Subcutaneous adipose tissue (tissue), 4 donors: ENCODE measurements around the gene CCND3. TPM values are rescaled to one million over a fixed set of nuclear protein-coding genes. Genes with fewer than 3 reads are reported as not detected.

Source experiments
- small RNA-seq: library from RNA; depleted of rRNA; stranded (forward); fragments of <200 nt; gene quantifications from one replicate; pipeline ENCODE3, GENCODE V24; 2016
- total RNA-seq, 4 donors: library from RNA; depleted of rRNA; stranded (reverse); fragments of >200 nt; gene quantifications; one replicate each; pipeline ENCODE4 v1.1.0, GENCODE V29; 2016
- TF ChIP-seq, protein P1 (sequence below): fragments of 450-650 bp; IDR thresholded peaks from one replicate; pipeline ENCODE4 v1.5.1; 2016; ENCODE audit warnings: low read depth, mild to moderate bottlenecking, control low read depth, antibody characterized with exemption, moderate library complexity

CCND3 gene
- total RNA-seq, 4 donors from 2014 or later: 75.2 to 153 (median 130) TPM

DNA sequence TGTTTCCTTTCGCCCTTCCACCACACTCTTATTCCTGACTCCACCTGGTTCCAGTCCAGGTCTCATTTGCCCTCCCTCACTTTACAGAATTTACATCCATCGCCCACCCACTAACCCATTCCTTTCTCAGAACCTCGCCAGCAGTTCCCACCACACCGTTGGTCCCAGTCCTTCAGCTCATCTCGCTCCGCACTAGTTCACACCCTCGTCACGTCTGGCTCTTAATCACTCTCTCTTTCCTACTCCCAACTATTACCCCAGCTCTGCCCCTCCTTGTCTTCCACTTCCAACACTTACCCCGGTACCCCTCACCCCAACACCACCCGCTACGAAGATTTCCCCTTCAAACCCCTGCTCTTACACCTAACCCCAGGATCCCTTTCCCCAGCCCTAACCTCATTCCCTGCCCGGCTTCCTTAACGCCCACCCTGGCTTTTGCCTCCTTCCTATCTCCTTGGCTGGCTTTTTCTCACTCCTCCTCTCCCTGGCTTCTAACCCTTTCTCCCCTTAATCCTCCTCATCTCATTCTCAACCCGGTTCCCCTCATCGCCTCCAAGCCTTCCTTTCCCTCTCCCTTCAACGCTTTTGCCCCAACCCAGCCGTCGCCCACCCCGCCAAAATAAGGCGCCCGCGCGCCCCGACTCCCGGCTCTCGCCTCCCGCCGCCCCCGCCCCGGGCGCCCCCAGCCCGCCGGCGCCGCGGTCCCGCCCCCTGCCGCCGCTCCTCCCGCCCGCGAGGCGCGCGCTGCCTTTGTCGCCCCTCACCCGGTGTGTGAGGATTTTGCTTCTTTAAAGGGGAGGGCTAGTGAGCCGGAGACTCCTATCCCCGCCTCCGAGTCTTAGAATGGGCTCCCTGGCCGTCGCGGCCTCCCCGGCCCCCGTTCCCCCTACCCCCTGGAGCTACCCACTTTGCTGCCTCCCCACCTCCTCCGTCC lies 47.0 kb downstream of the CCND3 start:
- TF ChIP-seq, protein P1, sequence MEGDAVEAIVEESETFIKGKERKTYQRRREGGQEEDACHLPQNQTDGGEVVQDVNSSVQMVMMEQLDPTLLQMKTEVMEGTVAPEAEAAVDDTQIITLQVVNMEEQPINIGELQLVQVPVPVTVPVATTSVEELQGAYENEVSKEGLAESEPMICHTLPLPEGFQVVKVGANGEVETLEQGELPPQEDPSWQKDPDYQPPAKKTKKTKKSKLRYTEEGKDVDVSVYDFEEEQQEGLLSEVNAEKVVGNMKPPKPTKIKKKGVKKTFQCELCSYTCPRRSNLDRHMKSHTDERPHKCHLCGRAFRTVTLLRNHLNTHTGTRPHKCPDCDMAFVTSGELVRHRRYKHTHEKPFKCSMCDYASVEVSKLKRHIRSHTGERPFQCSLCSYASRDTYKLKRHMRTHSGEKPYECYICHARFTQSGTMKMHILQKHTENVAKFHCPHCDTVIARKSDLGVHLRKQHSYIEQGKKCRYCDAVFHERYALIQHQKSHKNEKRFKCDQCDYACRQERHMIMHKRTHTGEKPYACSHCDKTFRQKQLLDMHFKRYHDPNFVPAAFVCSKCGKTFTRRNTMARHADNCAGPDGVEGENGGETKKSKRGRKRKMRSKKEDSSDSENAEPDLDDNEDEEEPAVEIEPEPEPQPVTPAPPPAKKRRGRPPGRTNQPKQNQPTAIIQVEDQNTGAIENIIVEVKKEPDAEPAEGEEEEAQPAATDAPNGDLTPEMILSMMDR: no peak

DNA sequence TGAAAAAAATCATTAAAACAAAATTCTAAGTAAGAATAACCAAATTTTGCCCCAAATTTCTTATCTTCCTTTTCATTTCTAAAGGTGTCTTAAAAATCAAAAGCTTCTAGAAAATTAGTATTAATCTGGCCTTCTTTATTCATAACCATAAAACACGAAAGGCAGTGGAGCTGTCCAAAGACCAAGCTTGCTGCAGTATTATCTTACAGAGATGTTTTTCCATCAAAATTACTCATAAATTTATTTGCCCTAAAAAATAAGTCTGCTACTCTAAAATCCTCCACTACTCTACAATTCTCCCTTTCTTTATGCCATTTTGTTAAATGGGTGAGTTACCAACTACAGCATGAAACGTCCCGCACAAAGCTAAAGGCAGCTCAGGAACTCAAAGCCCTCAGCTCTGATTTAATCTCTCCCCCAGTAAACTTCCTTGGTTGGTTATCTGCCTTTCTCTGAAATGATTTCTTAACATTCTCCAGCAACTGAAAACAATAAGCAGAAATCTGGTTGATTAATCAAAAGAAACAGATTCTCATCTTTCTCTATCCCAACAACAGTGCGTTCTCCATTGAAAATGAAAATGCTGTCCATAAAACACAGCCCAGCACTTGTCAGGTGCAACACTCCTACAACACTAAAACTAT lies 48.6 kb downstream of the CCND3 start:
- TF ChIP-seq, protein P1: no peak

DNA sequence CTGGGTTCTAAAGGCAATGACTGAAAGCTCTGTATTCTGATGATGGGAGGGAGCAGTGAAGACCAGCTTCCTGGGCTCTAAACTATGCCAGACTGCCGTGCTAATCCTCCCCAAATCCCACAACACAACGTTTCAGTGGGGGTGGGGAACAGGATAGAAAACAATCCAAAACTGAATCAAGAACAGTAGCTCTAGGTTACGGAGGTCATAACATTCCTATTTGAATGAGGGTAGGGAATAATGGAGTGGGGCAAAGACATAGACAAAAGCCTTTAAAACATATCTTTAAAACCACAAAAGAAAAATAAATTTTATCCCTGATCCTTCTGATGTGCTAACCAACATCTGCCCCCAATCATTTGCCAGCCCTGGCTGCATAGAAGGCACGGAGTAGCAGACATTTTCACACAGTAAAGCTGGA lies 54.3 kb downstream of the CCND3 start:
- TF ChIP-seq, protein P1: no peak

DNA sequence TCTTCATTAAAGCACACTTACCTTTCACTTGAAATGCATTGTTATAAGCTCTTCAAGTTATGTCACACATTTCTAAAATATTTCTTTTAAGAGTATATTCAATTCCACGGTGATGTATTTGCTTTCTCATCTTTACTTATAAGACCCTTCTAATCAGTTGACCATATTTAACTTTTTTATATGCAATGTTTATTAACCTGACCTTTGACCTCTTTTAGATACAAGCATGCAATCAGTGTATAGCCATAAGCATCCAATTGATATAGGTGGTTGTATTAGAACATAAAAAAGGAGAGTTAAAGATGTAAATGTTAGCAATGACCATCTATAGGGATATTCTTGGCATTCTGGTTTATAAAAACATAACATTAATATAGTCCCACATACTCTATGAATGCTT lies 55.7 kb downstream of the CCND3 start:
- TF ChIP-seq, protein P1: no peak

DNA sequence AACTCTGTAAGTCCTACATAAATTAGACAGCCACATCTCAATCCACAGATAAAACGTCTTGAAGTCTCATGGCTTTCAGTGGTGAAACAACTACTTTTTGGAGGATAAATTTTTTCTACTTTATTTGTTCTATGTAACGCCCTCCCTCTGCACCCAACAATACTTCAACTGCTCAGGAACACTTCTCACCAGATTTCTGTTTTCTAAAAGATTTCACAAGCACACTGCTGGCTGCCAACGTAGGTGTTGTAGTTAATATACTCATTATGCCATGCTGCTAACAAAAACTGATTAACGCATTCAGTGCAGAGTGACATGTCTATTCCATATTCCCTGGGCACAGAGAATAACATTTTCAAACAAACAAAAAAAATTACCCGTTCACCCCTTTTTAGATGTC lies 56.7 kb downstream of the CCND3 start:
- TF ChIP-seq, protein P1: no peak

Small RNA genes lying within 50 kb of the gene (small RNA-seq; reads per million reads assigned to genes)
- 0.49 reads per million for gene RF00019

Other genes starting within 250 kb of the CCND3 start
- gene TFEB, start 206.2 kb downstream of the CCND3 start, total RNA-seq: 10 to 100 TPM in 3 of 4 donors, 1 to 10 TPM in 1; 6.5 to 11.9 (median 10.9) TPM
- gene PGC, start 194.4 kb downstream of the CCND3 start, total RNA-seq: not detected
- 1 to 10 TPM; 2.1 to 6.8 (median 3.6) TPM for gene FRS3, start 161.9 kb downstream of the CCND3 start, total RNA-seq
- gene PRICKLE4, start 161.0 kb downstream of the CCND3 start, total RNA-seq: 1 to 10 TPM; 2.2 to 5.1 (median 4.3) TPM
- 100 to 1,000 TPM in 2 of 4 donors, 10 to 100 TPM in 2; 74.9 to 164 (median 94.5) TPM for gene TOMM6, start 154.1 kb downstream of the CCND3 start, total RNA-seq
- 1 to 10 TPM; 4.1 to 7.8 (median 5.7) TPM for gene USP49, start 46.4 kb downstream of the CCND3 start, total RNA-seq
- gene MED20, start 20.7 kb downstream of the CCND3 start, total RNA-seq: 10 to 100 TPM in 2 of 4 donors, 1 to 10 TPM in 2; 5.8 to 12.9 (median 10.4) TPM
- gene BYSL, start 20.3 kb downstream of the CCND3 start, total RNA-seq: 10 to 100 TPM in 1 of 4 donors, 1 to 10 TPM in 3; 3.2 to 12.1 (median 6.2) TPM
- 10 to 100 TPM; 22.7 to 48.8 (median 26.1) TPM for gene TAF8, start 108.7 kb upstream of the CCND3 start, total RNA-seq
- 1 to 10 TPM; 1.3 to 5.3 (median 2.6) TPM for gene C6orf132, start 200.8 kb upstream of the CCND3 start, total RNA-seq
- not detected for gene GUCA1A, start 231.6 kb upstream of the CCND3 start, total RNA-seq